Stimulated activated CD4-positive, alpha-beta T cell treated with anti-CD3 and anti-CD28 coated beads, TNF-alpha, amount 100 ng/mL, for 4 hours (primary cell): ENCODE data around the gene STK38L.
"Not testable (repeated sequence)": the region's sequence is repeated elsewhere in the genome, so short reads cannot be mapped to it uniquely, and the experiment has no call there.

Experiments
- DNase-seq, 3 experiments: peaks; one replicate each; pipeline ENCODE4 v3.0.0-alpha.2; 2020; ENCODE audit warnings: low read depth in 3 of 3

The STK38L gene

GRCh38 chr12:27226407-27226929, 17.6 kb upstream of the STK38L start:
- DNase-seq, result no peak

- no peak for DNase-seq
Observed at GRCh38 chr12:27229367-27229766, 14.7 kb upstream of the STK38L start.

GRCh38 chr12:27231374-27231773, 12.7 kb upstream of the STK38L start:
- DNase-seq, result not testable (repeated sequence)

- no peak for DNase-seq
Observed at GRCh38 chr12:27233814-27234213, 10.3 kb upstream of the STK38L start.

- no peak for DNase-seq
Observed at GRCh38 chr12:27236498-27236897, 7.6 kb upstream of the STK38L start.

GRCh38 chr12:27237790-27238771, 6.0 kb upstream of the STK38L start:
- no peak for DNase-seq

GRCh38 chr12:27243006-27243405, 1.1 kb upstream of the STK38L start:
- DNase-seq, result no peak

- no peak for DNase-seq
Observed at GRCh38 chr12:27244689-27245488, 803 bp downstream of the STK38L start.

- no peak for DNase-seq
Observed at GRCh38 chr12:27246141-27246540, 2.1 kb downstream of the STK38L start.

GRCh38 chr12:27246774-27247173, 2.7 kb downstream of the STK38L start:
- no peak for DNase-seq

GRCh38 chr12:27252934-27253333, 8.8 kb downstream of the STK38L start:
- DNase-seq, result no peak

- DNase-seq, result no peak
Observed at GRCh38 chr12:27253347-27253746, 9.3 kb downstream of the STK38L start.

- no peak for DNase-seq
Observed at GRCh38 chr12:27255806-27256205, 11.7 kb downstream of the STK38L start.

GRCh38 chr12:27257104-27257843, 13.2 kb downstream of the STK38L start:
- DNase-seq, result no peak

- DNase-seq, result no peak
Observed at GRCh38 chr12:27260746-27261145, 16.7 kb downstream of the STK38L start.

- DNase-seq, result no peak
Observed at GRCh38 chr12:27261866-27262265, 17.8 kb downstream of the STK38L start.

- DNase-seq, result no peak
Observed at GRCh38 chr12:27270148-27270547, 26.1 kb downstream of the STK38L start.

- DNase-seq, result no peak
Observed at GRCh38 chr12:27271206-27271605, 27.1 kb downstream of the STK38L start.

- DNase-seq, result no peak
Observed at GRCh38 chr12:27272373-27273028, 28.4 kb downstream of the STK38L start.

- DNase-seq, result no peak
Observed at GRCh38 chr12:27273114-27273513, 29.0 kb downstream of the STK38L start.

- no peak for DNase-seq
Observed at GRCh38 chr12:27274706-27275105, 30.6 kb downstream of the STK38L start.
